Camera-type eye (tissue), 1 donor: ENCODE results near the gene CCNDBP1. TPM values are rescaled to one million over a fixed set of nuclear protein-coding genes. Genes with fewer than 3 reads are reported as not detected.

Experiments
- total RNA-seq: library from RNA; depleted of rRNA; stranded (reverse); fragments of >200 nt; gene quantifications from one replicate; pipeline ENCODE4 v1.2.3, GENCODE V29; 2014

CCNDBP1 gene, protein sequence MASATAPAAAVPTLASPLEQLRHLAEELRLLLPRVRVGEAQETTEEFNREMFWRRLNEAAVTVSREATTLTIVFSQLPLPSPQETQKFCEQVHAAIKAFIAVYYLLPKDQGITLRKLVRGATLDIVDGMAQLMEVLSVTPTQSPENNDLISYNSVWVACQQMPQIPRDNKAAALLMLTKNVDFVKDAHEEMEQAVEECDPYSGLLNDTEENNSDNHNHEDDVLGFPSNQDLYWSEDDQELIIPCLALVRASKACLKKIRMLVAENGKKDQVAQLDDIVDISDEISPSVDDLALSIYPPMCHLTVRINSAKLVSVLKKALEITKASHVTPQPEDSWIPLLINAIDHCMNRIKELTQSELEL
- total RNA-seq: 62.3 TPM

GRCh38 chr15:43185157-43186002 is at the start of gene CCNDBP1:
Gene CCNDBP1 (plus strand): TSS chr15:43185403. CDS start chr15:43185499, 96 bp downstream.

DNA sequence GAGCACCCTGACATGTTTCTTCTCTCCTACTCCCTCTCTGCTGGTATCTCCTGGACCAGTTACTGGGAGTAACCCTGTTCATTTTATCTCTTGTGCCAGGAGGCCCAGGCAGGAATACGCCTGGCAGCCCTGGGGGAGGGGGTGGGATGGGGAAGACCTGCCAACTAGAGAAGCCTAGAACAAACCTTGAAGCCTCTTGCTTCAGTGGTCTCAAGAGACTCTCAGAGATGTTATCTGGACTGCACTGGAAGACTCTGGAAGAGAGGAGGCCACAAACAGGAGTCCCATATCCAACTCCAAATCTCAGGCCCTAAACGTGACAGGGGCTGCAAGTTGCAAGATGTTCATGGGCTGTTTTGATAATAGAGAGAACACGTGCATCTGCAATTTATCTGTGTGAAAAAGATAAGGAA is 35.8 kb downstream of the CCNDBP1 start, which contains the start of gene EPB42:
EPB42 (minus strand) TSS at position 28 of the 413 bp plus-strand sequence. CDS start 193 bp downstream, outside the sequence.

Other genes starting within 250 kb of the CCNDBP1 start
- gene UBR1, start 79.4 kb upstream of the CCNDBP1 start, total RNA-seq: 64.8 TPM
- gene TMEM62, start 51.8 kb upstream of the CCNDBP1 start, total RNA-seq: 23.4 TPM
- 5.3 TPM for gene EPB42, start 35.6 kb downstream of the CCNDBP1 start, total RNA-seq
- gene TGM5, start 81.5 kb downstream of the CCNDBP1 start, total RNA-seq: 0.38 TPM
- gene TGM7, start 116.9 kb downstream of the CCNDBP1 start, total RNA-seq: not detected
- 9.9 TPM for gene LCMT2, start 145.2 kb downstream of the CCNDBP1 start, total RNA-seq
- gene ZSCAN29, start 185.6 kb downstream of the CCNDBP1 start, total RNA-seq: 59.3 TPM
- 36.7 TPM for gene TUBGCP4, start 185.7 kb downstream of the CCNDBP1 start, total RNA-seq